ENCODE data around the gene CFAP46. TPM values are rescaled to one million over a fixed set of nuclear protein-coding genes. Genes with fewer than 3 reads are reported as not detected.
"Not testable (repeated sequence)": the region's sequence is repeated elsewhere in the genome, so short reads cannot be mapped to it uniquely, and the experiment has no call there.

The CFAP46 gene
- total RNA-seq, 2 experiments from 2014 or later = 0.07 TPM; not detected in 1

- peaks cover 15% of the 10 kb centered on the region for H3K4me1 Mint-ChIP-seq (ENCODE audit: low read depth)
- no peak overlapping the region for H3K27ac Mint-ChIP-seq
- intact Hi-C loops (cut with micrococcal nuclease) = no loop called here
- CTCF ChIA-PET = no interaction called here
- DNase-seq = no peak
- POLR2A ChIA-PET = no interaction called here
- H3K9me3 Mint-ChIP-seq = no peaks in the 10 kb centered on the region
- no peaks in the 10 kb centered on the region for H3K36me3 Mint-ChIP-seq
- no peak overlapping the region for H3K4me3 Mint-ChIP-seq
- H3K27me3 Mint-ChIP-seq = peaks cover 14% of the 10 kb centered on the region
Measured at GRCh38 chr10:132957981-132958882, 15.9 kb upstream of the CFAP46 start.

GRCh38 chr10:132957131-132957530 lies 14.8 kb upstream of the CFAP46 start:
- Mint-ChIP-seq H3K4me3 (no peak overlapping the region), H3K27ac (no peak overlapping the region), H3K36me3 (no peaks in the 10 kb centered on the region), H3K4me1 (ENCODE audit: low read depth) (peaks cover 5% of the 10 kb centered on the region), H3K9me3 (no peaks in the 10 kb centered on the region), H3K27me3 (peaks cover 15% of the 10 kb centered on the region)
- ChIA-PET CTCF (no interaction called here), POLR2A (no interaction called here)
- intact Hi-C loops (cut with micrococcal nuclease) = no loop called here
- DNase-seq = no peak

GRCh38 chr10:132956259-132956658 lies 13.9 kb upstream of the CFAP46 start:
- H3K27ac Mint-ChIP-seq; intact Hi-C loops (cut with micrococcal nuclease); POLR2A ChIA-PET; H3K36me3 Mint-ChIP-seq; DNase-seq; H3K4me3 Mint-ChIP-seq; H3K9me3 Mint-ChIP-seq; H3K4me1 Mint-ChIP-seq (ENCODE audit: low read depth); CTCF ChIA-PET: not testable (repeated sequence)
- H3K27me3 Mint-ChIP-seq = peaks cover 19% of the 10 kb centered on the region

- CTCF ChIA-PET = no interaction called here
- no peak overlapping the region for H3K27ac Mint-ChIP-seq
- POLR2A ChIA-PET = no interaction called here
- no peak overlapping the region for H3K4me3 Mint-ChIP-seq
- no peaks in the 10 kb centered on the region for H3K9me3 Mint-ChIP-seq
- no peaks in the 10 kb centered on the region for H3K36me3 Mint-ChIP-seq
- no peaks in the 10 kb centered on the region for H3K4me1 Mint-ChIP-seq (ENCODE audit: low read depth)
- intact Hi-C loops (cut with micrococcal nuclease) = no loop called here
- H3K27me3 Mint-ChIP-seq = peaks cover 23% of the 10 kb centered on the region
- DNase-seq = no peak
Measured at GRCh38 chr10:132955479-132955878, 13.1 kb upstream of the CFAP46 start.

GRCh38 chr10:132953428-132953827 lies 11.1 kb upstream of the CFAP46 start:
- no peak for DNase-seq
- CTCF ChIA-PET = no interaction called here
- H3K36me3 Mint-ChIP-seq = no peaks in the 10 kb centered on the region
- no peaks in the 10 kb centered on the region for H3K9me3 Mint-ChIP-seq
- peaks cover 25% of the 10 kb centered on the region for H3K27me3 Mint-ChIP-seq
- POLR2A ChIA-PET = no interaction called here
- H3K4me1 Mint-ChIP-seq (ENCODE audit: low read depth) = no peaks in the 10 kb centered on the region
- no peak overlapping the region for H3K27ac Mint-ChIP-seq
- intact Hi-C loops (cut with micrococcal nuclease) = no loop called here
- no peak overlapping the region for H3K4me3 Mint-ChIP-seq

GRCh38 chr10:132951926-132952325 lies 9.6 kb upstream of the CFAP46 start:
- CTCF ChIA-PET = no interaction called here
- Mint-ChIP-seq H3K4me3 (no peak overlapping the region), H3K4me1 (ENCODE audit: low read depth) (no peaks in the 10 kb centered on the region), H3K27ac (no peak overlapping the region), H3K36me3 (no peaks in the 10 kb centered on the region), H3K27me3 (peaks cover 26% of the 10 kb centered on the region), H3K9me3 (no peaks in the 10 kb centered on the region)
- intact Hi-C loops (cut with micrococcal nuclease) = no loop called here
- no peak for DNase-seq
- POLR2A ChIA-PET = no interaction called here

GRCh38 chr10:132948351-132948750 lies 6.0 kb upstream of the CFAP46 start:
- no peak overlapping the region for H3K4me3 Mint-ChIP-seq
- intact Hi-C loops (cut with micrococcal nuclease) = no loop called here
- ChIA-PET POLR2A (no interaction called here), CTCF (no interaction called here)
- no peak for DNase-seq
- peaks cover 25% of the 10 kb centered on the region for H3K27me3 Mint-ChIP-seq
- H3K27ac Mint-ChIP-seq = no peak overlapping the region
- no peaks in the 10 kb centered on the region for H3K4me1 Mint-ChIP-seq (ENCODE audit: low read depth)
- no peaks in the 10 kb centered on the region for H3K36me3 Mint-ChIP-seq
- H3K9me3 Mint-ChIP-seq = no peaks in the 10 kb centered on the region

- peaks cover under 1% of the 10 kb centered on the region for H3K4me1 Mint-ChIP-seq (ENCODE audit: low read depth)
- intact Hi-C loops (cut with micrococcal nuclease) = no loop called here
- ChIA-PET POLR2A (no interaction called here), CTCF (no interaction called here)
- H3K4me3 Mint-ChIP-seq = no peak overlapping the region
- no peak overlapping the region for H3K27ac Mint-ChIP-seq
- H3K36me3 Mint-ChIP-seq = no peaks in the 10 kb centered on the region
- DNase-seq = no peak
- no peaks in the 10 kb centered on the region for H3K9me3 Mint-ChIP-seq
- H3K27me3 Mint-ChIP-seq = peaks cover 24% of the 10 kb centered on the region
Measured at GRCh38 chr10:132947843-132948242, 5.5 kb upstream of the CFAP46 start.

GRCh38 chr10:132946806-132947546 lies 4.6 kb upstream of the CFAP46 start:
- intact Hi-C loops (cut with micrococcal nuclease) = no loop called here
- Mint-ChIP-seq H3K4me1 (ENCODE audit: low read depth) (peaks cover 3% of the 10 kb centered on the region), H3K27ac (no peak overlapping the region), H3K27me3 (peaks cover 27% of the 10 kb centered on the region), H3K9me3 (no peaks in the 10 kb centered on the region), H3K36me3 (no peaks in the 10 kb centered on the region), H3K4me3 (no peak overlapping the region)
- no peak for DNase-seq
- ChIA-PET CTCF (no interaction called here), POLR2A (no interaction called here)

GRCh38 chr10:132946311-132946710 lies 3.9 kb upstream of the CFAP46 start:
- intact Hi-C loops (cut with micrococcal nuclease) = no loop called here
- no peak for DNase-seq
- no peak overlapping the region for H3K4me3 Mint-ChIP-seq
- ChIA-PET CTCF (no interaction called here), POLR2A (no interaction called here)
- H3K9me3 Mint-ChIP-seq = no peaks in the 10 kb centered on the region
- peaks cover 3% of the 10 kb centered on the region for H3K4me1 Mint-ChIP-seq (ENCODE audit: low read depth)
- H3K36me3 Mint-ChIP-seq = no peaks in the 10 kb centered on the region
- no peak overlapping the region for H3K27ac Mint-ChIP-seq
- H3K27me3 Mint-ChIP-seq = peaks cover 30% of the 10 kb centered on the region

- intact Hi-C loops (cut with micrococcal nuclease) = no loop called here
- no peak for DNase-seq
- Mint-ChIP-seq H3K4me1 (ENCODE audit: low read depth) (peaks cover 4% of the 10 kb centered on the region), H3K9me3 (no peaks in the 10 kb centered on the region), H3K27me3 (peaks cover 32% of the 10 kb centered on the region), H3K36me3 (no peaks in the 10 kb centered on the region), H3K4me3 (no peak overlapping the region), H3K27ac (no peak overlapping the region)
- ChIA-PET POLR2A (no interaction called here), CTCF (no interaction called here)
Measured at GRCh38 chr10:132945894-132946255, 3.5 kb upstream of the CFAP46 start.

- POLR2A ChIA-PET = no interaction called here
- H3K36me3 Mint-ChIP-seq = no peaks in the 10 kb centered on the region
- H3K9me3 Mint-ChIP-seq = no peaks in the 10 kb centered on the region
- no peak overlapping the region for H3K27ac Mint-ChIP-seq
- H3K4me3 Mint-ChIP-seq = no peak overlapping the region
- no peak for DNase-seq
- CTCF ChIA-PET = no interaction called here
- intact Hi-C loops (cut with micrococcal nuclease) = no loop called here
- H3K27me3 Mint-ChIP-seq = peaks cover 33% of the 10 kb centered on the region
- peaks cover 10% of the 10 kb centered on the region for H3K4me1 Mint-ChIP-seq (ENCODE audit: low read depth)
Measured at GRCh38 chr10:132945125-132945893, 2.9 kb upstream of the CFAP46 start.
